AG04450 (cell line): ENCODE data around the gene CGREF1. TPM values are rescaled to one million over a fixed set of nuclear protein-coding genes. Genes with fewer than 3 reads are reported as not detected.
"Not testable (repeated sequence)": the region's sequence is repeated elsewhere in the genome, so short reads cannot be mapped to it uniquely, and the experiment has no call there.

ENCODE experiments used
- CTCF ChIA-PET: fragments of 300-600, 350-600 bp; formaldehyde crosslinking; extraction: SDS; loops from one replicate; lab custom pipeline; 2022; ENCODE audit warnings: antibody characterized with exemption, inconsistent platforms; lab: Charles Lee
- POLR2A ChIA-PET: fragments of 350-600 bp; formaldehyde crosslinking; extraction: SDS; loops from one replicate; lab custom pipeline; 2021; ENCODE audit warnings: antibody characterized with exemption, inconsistent platforms; lab: Yijun Ruan, JAX
- DNase-seq: peaks from one replicate; pipeline ENCODE4 v3.0.0-alpha.2; 2011; ENCODE audit warnings: low read depth, low spot score
- H3K27ac ChIP-seq: one replicate; pipeline ENCODE4 v1.5.1; 2012; ENCODE audit warnings: low read depth, low read length, control low read depth
- H3K27me3 ChIP-seq: one replicate; pipeline ENCODE4 v1.6.0; 2012; ENCODE audit warnings: low read length; ENCODE audit not compliant: control insufficient read depth, insufficient read depth
- H3K4me3 ChIP-seq: 2 replicates; pipeline ENCODE4 v1.5.1; 2011; ENCODE audit warnings: mild to moderate bottlenecking, low read depth, low read length, control low read depth
- H3K9me3 ChIP-seq: 2 replicates; pipeline ENCODE4 v1.5.1; 2012; ENCODE audit warnings: low read length; ENCODE audit not compliant: control insufficient read depth, insufficient read depth
- polyA plus RNA-seq: library from polyadenylated mRNA; depleted of rRNA; stranded (reverse); fragments of >200 nt; gene quantifications from 2 replicates; pipeline ENCODE4 v1.2.3, GENCODE V29; 2011
- TF ChIP-seq, protein P1 (sequence below): IDR thresholded peaks from 2 replicates; pipeline ENCODE4 v1.5.1; 2011; ENCODE audit warnings: low read depth, low read length, control low read depth, inconsistent platforms

The CGREF1 gene
- polyA plus RNA-seq, 1 experiment = 0.71 TPM

DNA sequence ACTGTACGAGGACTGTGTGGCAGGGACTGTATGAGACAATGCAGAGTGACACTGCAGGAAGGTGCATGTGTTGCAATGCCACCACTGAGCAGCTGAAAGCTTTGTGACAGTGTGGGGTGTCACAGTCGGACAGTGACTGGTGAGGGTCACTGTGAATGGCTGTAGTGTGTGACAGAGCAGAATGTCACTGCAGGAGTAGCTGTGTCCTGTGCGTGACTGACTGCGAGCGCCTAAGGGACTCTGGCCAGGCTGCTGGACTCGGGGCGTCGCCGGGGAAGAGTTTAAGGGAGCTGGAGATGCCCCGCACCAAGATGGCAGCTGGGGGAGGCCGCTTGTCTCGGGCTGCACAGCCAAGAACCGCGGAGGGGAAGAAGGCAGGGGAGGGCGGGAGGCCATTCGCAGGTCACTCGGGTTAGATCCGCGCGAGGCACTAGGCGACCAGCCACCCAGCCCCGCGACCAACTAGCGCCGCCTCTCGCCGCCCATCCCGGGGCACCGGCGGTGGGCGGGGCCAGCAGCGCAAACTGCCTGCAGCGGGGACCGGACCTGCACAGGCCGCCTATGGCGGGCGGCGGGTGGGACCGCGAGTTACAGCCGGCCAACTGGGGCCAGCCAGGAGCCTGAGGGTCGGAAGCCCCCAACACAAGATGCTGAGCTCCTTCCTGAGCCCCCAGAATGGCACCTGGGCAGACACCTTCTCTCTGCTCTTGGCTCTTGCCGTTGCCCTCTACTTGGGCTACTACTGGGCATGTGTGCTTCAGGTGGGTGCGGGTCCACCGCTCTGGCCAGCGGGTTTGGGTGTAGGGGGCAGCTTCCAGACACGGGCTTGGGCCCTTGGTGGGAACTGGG lies 4.6 kb upstream of the CGREF1 start, which contains the start of gene ABHD1:
ABHD1 (plus strand) TSS at position 514 of the 849 bp plus-strand sequence; CDS start at position 648, 134 bp downstream.
- no peak for DNase-seq
- Histone ChIP-seq H3K4me3 (peak within 1 kb of the TSS; percentile 62), H3K27ac (no peak within 1 kb of the TSS), H3K9me3 (no peaks in the 10 kb centered on the region; the same call in 1 of the 2 replicates), H3K27me3 (peaks cover 32% of the 10 kb centered on the region)
- TF ChIP-seq, protein P1, sequence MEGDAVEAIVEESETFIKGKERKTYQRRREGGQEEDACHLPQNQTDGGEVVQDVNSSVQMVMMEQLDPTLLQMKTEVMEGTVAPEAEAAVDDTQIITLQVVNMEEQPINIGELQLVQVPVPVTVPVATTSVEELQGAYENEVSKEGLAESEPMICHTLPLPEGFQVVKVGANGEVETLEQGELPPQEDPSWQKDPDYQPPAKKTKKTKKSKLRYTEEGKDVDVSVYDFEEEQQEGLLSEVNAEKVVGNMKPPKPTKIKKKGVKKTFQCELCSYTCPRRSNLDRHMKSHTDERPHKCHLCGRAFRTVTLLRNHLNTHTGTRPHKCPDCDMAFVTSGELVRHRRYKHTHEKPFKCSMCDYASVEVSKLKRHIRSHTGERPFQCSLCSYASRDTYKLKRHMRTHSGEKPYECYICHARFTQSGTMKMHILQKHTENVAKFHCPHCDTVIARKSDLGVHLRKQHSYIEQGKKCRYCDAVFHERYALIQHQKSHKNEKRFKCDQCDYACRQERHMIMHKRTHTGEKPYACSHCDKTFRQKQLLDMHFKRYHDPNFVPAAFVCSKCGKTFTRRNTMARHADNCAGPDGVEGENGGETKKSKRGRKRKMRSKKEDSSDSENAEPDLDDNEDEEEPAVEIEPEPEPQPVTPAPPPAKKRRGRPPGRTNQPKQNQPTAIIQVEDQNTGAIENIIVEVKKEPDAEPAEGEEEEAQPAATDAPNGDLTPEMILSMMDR = no peak
- ChIA-PET POLR2A (interaction anchor here (1.0 to 1.1 kb wide), 2 partner anchors 10 to 45 kb away, joined by 3 read pairs; partner anchors contain the start of gene EMILIN1), CTCF (interaction anchor here (1.0 to 2.6 kb wide), 5 partner anchors 10 to 156 kb away, joined by 5 to 12 read pairs (median 6); partner anchors contain the start of gene PREB)

DNA sequence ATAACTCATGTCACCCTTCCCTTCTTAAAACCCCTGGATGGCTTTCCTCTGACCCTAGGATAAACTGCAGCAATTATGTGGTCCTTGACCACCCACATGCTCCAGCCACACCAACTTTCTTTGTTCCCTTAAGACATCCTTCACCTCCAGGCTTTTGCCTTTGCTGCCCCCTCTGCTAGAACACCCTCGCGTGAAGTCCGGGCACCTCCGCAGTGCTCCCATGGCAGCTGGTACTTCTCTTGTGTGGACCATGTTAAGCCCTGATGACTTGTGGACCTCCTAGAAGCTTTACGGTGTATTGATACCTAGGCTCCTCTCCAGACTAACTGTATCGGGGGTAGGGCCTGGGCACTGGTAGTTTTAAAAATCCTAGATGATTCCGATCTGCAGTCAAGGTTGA lies 3.9 kb upstream of the CGREF1 start:
- no peak overlapping the region for H3K27ac ChIP-seq
- peaks cover 39% of the 10 kb centered on the region for H3K27me3 ChIP-seq
- TF ChIP-seq, protein P1 = no peak
- ChIA-PET CTCF (interaction anchor here (1.1 to 2.6 kb wide), 3 partner anchors 11 to 157 kb away, joined by 5 to 12 read pairs (median 10); partner anchors contain the start of gene PREB), POLR2A (interaction anchor here (1.0 kb wide), 1 partner anchor 45 kb away, joined by 3 read pairs; the partner anchor contains the start of gene EMILIN1)
- no peak overlapping the region for H3K4me3 ChIP-seq
- no peak for DNase-seq
- no peaks in the 10 kb centered on the region; the same call in 1 of the 2 replicates for H3K9me3 ChIP-seq

DNA sequence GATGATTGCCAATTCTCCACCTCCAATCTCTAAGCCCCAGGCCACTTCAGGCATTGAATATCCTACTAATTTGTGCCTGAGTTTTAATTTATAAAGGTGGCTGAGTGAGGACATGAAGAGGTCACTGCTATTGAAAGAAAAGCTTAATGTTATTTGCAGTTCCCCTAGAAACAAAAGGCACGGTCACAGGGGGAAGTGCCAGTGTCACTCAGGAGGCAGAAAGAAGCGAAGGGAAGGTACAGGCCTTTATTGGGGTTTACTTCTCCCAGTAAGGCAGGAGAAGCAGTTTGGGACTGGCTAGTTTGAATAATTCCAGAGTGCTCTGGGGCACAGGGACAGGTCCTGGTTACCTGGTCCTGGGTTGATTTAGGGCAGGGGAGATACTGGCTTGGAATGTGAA lies 3.0 kb upstream of the CGREF1 start:
- ChIA-PET POLR2A (no interaction called here), CTCF (no interaction called here)
- Histone ChIP-seq H3K9me3 (no peaks in the 10 kb centered on the region; the same call in 1 of the 2 replicates), H3K27me3 (peaks cover 42% of the 10 kb centered on the region), H3K4me3 (no peak overlapping the region), H3K27ac (no peak overlapping the region)
- TF ChIP-seq, protein P1 = no peak
- no peak for DNase-seq

DNA sequence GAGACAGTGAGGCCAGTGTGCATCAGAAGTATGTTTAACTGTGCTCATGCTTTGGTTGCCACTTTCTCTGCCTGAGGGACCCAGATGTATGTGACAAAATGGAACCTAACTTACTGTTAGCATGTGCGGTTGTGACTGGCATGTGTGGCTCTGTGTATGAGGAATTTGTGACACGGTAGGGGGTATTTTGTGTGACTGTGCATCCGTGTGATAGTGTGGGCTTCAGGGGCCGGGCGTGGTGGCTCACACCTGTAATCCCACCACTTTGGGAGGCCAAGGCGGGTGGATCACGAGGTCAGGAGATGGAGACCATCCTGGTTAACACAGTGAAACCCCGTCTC lies 372 bp upstream of the CGREF1 start:
- POLR2A ChIA-PET, DNase-seq, H3K9me3 ChIP-seq, H3K27ac ChIP-seq: not testable (repeated sequence)
- Histone ChIP-seq H3K27me3 (peaks cover 53% of the 10 kb centered on the region), H3K4me3 (peak overlapping the region; percentile 50)
- CTCF ChIA-PET = interaction anchor here (0.6 kb wide), 1 partner anchor 13 kb away, joined by 4 read pairs; no protein-coding TSS in a partner anchor

DNA sequence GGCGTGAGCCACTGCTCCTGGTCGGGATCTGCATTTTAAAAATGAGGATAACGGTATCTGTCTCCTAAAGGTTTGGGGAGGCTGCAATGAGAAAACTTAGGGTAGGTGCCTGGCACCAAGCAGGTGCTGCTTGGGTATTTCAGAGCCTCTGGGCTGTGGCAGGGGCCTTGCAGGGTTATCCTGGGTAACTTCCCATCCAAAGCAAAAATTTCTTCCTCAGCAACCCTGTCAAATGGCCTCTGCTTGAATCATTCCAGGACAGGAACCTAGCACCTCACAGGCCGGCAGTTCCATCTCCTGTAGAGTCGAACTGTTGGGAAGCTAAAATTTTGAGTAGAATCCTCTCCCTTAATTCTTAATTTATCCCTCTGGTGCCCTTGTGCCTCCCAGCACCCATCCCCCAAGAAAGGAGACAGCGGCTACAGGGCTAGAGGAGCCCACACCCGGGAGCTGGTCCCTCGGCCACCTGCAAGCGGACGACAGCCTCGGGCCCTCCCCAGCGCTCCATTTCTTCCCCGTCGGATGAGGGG lies 868 bp downstream of the CGREF1 start:
- Histone ChIP-seq H3K27me3 (peaks cover 50% of the 10 kb centered on the region), H3K9me3 (no peaks in the 10 kb centered on the region), H3K27ac (no peak overlapping the region), H3K4me3 (peak overlapping the region; percentile 49)
- ChIA-PET CTCF (interaction anchor here (0.6 kb wide), 1 partner anchor 20 kb away, joined by 3 read pairs; no protein-coding TSS in a partner anchor), POLR2A (no interaction called here)
- DNase-seq = no peak
- TF ChIP-seq, protein P1 = no peak
